Amniotic stem cell (primary cell): ENCODE data around the gene IQGAP3.
"Not testable (repeated sequence)": the region's sequence is repeated elsewhere in the genome, so short reads cannot be mapped to it uniquely, and the experiment has no call there.

Experiments used
- DNase-seq: peaks from one replicate; lab custom pipeline; 2025; lab: John Stamatoyannopoulos, UW

The IQGAP3 gene, protein sequence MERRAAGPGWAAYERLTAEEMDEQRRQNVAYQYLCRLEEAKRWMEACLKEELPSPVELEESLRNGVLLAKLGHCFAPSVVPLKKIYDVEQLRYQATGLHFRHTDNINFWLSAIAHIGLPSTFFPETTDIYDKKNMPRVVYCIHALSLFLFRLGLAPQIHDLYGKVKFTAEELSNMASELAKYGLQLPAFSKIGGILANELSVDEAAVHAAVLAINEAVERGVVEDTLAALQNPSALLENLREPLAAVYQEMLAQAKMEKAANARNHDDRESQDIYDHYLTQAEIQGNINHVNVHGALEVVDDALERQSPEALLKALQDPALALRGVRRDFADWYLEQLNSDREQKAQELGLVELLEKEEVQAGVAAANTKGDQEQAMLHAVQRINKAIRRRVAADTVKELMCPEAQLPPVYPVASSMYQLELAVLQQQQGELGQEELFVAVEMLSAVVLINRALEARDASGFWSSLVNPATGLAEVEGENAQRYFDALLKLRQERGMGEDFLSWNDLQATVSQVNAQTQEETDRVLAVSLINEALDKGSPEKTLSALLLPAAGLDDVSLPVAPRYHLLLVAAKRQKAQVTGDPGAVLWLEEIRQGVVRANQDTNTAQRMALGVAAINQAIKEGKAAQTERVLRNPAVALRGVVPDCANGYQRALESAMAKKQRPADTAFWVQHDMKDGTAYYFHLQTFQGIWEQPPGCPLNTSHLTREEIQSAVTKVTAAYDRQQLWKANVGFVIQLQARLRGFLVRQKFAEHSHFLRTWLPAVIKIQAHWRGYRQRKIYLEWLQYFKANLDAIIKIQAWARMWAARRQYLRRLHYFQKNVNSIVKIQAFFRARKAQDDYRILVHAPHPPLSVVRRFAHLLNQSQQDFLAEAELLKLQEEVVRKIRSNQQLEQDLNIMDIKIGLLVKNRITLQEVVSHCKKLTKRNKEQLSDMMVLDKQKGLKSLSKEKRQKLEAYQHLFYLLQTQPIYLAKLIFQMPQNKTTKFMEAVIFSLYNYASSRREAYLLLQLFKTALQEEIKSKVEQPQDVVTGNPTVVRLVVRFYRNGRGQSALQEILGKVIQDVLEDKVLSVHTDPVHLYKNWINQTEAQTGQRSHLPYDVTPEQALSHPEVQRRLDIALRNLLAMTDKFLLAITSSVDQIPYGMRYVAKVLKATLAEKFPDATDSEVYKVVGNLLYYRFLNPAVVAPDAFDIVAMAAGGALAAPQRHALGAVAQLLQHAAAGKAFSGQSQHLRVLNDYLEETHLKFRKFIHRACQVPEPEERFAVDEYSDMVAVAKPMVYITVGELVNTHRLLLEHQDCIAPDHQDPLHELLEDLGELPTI (N-terminal part only)

DNA sequence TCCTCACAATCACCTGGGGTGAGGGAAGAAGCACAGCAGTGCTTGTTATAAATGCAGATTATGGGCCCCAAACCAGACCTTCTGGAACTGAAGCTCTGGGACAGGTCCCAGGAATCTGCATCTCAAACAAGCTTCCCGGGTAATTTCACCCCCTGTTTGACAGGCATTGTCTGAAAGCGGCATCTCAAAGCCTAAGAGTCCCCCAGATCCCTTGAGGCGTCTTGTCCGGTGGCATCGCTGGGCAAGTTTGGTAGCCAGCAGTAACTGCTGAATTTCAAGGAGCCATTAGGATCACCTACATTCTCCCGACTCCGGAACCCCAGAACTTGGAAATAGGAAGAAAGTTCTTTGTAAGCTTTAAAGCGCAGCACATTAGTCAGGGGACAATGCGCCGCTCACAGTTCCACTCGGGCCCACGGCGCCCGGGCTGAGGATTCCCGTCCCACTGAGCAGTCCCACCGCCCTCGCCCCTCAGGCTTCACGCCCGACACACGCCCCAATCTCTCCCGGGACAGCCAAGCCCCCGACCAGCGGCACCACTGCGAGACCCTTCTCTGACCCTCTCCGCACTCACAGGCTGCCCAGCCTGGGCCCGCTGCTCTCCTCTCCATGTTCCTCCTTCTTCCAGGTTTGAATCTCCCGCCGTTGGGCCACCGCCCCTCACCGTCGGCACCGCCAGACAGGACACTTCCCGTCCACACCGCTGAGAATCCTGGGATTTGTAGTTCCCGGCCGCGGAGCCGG is at the start of gene IQGAP3:
Gene IQGAP3 (minus strand): TSS at position 647 of the 744 bp plus-strand sequence. CDS start 36 bp downstream, at position 611.
- peak; percentile 49 for DNase-seq

- DNase-seq: no peak
Measured at GRCh38 chr1:156619582-156619955, 47.2 kb upstream of the IQGAP3 start.

DNA sequence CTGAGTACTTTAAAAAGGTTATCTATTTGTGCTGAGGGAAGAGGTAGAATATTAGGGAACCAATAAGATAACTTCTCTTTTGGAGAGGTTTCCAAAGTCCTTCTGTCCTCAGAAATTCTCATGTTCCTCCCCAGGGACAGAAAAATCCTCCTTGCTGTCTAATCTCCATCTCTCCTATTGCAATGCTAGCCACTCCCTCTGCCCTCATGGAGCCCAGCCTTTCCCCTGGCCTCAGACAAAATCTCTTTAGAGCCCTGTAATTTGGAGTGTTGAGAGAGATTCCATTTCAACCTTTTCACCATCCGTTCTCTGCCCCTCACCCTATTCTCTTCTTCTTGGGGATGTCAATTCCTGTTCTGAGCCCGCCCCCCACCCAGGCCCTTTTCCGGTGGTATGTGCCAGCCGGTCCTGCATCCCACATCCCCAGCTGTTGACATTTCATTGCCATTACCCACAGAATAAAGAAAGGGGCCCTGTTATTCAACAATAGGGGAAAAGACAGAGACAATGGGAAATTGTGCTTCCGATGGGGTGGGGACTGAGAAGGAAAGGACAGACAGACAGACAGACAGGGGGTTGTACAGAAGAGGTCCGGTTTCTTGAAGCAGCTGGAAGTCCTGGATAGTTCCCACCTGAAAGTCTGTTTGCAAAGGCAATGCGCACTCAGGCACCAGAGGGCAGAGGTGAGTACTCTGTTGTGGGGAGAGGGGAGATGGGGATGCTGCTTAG is 46.7 kb upstream of the IQGAP3 start, which contains the start of gene HAPLN2:
Gene HAPLN2 (plus strand): TSS at position 563 of the 729 bp plus-strand sequence. CDS start 4,076 bp downstream, outside the sequence.
- DNase-seq: no peak

GRCh38 chr1:156616463-156616862 is 44.1 kb upstream of the IQGAP3 start:
- no peak for DNase-seq

DNA sequence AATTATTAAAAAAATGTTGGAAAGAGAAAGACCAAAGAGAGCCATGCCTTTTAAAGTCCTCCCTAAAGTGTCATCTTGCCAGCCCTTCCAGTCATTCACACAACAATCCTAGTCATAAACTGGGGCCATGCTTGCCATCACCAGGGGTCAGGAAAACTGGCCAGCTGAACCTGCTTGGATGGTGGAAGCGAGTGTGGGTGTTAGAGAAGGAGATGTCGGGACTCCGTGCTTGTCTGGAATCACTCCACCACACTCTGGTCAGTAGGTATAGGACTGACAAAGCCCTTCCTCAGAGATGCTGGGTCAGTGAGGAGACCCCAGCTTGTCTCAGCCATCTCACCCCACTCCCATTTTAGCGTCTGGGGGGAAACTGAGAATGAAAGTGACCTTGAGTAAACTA is 43.6 kb upstream of the IQGAP3 start:
- no peak for DNase-seq

DNA sequence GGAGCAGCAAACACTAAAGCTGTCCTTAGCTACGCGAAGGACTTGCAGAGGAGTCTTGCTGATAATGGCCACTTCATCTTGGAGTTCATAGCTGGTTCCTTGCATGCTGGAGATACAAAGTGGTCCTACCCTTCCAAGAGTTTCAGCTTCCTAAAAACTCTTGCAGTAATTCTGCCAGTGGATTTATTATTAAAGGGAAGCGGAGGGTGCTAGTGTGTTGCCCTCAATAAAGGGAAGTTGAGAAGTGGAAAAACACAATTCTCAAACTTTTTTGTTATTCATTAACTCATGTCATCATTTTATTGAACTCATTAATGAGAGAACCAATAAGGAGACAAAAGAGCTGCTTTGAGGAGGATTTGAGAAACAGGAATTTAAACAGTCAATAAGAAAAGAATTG is 40.3 kb upstream of the IQGAP3 start:
- no peak for DNase-seq

DNA sequence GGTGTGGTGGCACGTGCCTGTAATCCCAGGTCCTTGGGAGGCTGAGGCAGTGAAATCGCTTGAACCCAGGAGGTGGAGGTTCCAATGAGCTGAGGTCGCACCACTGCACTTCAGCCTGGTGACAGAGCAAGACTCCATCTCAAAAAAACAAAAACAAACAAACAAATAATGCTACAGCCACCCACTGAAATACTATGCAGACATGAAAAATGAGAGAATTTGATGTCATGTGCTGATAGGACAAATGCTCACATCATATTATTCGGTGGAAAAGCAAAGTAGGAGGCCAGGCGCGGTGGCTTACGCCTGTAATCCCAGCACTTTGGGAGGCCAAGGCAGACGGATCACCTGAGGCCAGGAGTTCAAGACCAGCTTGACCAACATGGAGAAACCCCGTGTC is 37.7 kb upstream of the IQGAP3 start:
- DNase-seq: not testable (repeated sequence)

GRCh38 chr1:156608981-156609380 is 36.6 kb upstream of the IQGAP3 start:
- no peak for DNase-seq

DNA sequence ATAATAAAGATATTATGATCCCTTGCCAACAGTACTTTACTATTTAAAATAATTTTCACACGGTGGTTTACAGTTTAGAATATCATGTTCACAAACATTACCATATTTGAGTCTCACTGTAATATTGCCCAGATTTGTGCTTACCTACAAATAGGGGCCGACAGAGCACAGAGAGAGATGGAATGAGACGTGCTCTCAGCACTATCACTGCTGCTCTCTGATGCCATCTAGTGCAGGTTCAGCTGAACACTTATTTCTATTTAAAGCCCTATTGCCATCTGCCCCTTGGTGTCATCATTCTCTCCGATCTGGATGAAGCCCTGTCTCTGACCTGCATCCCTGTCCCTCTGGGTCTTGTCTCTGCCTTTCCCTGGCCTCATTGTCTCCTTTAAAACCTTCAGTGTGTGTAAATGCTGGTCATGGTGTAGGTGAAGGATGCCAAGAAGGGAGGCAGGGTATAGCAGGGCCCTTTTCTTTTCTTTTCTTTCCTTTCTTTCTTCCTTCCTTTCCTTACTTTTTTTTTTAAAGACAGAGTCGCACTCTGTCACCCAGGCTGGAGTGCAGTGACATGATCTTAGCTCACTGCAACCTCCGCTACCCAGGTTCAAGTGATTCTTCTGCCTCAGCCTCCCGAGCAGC is 35.8 kb upstream of the IQGAP3 start:
- DNase-seq: peak; percentile 59

GRCh38 chr1:156607344-156607743 is 35.0 kb upstream of the IQGAP3 start:
- DNase-seq: not testable (repeated sequence)

DNA sequence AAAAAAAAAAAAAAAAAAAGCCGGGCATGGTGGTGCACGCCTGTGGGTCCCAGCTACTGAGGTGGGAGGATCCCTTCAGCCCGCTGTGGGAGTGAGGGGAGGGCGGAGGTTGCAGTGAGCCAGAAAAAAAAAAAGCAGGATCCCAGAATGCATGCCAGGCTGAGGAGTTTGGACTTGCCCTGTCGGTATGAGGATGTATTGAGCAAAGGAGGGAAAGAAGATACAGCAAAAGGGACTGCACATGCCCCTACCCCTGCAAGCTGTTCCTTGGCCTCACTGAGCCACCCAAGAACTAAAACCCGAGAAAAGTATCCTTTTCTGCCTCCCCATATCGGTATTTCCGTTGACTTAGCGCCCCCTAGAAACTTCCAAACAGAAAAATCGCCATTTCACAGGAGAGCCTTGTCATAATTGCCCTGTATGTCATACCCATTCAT is 30.2 kb upstream of the IQGAP3 start:
- DNase-seq: no peak

- DNase-seq: no peak
Measured at GRCh38 chr1:156601892-156602291, 29.5 kb upstream of the IQGAP3 start.

GRCh38 chr1:156601122-156601830 is 28.9 kb upstream of the IQGAP3 start, which contains the start of gene GPATCH4:
TSS of gene GPATCH4 (minus strand) at chr1:156601479.
- peak; percentile 91 for DNase-seq

DNA sequence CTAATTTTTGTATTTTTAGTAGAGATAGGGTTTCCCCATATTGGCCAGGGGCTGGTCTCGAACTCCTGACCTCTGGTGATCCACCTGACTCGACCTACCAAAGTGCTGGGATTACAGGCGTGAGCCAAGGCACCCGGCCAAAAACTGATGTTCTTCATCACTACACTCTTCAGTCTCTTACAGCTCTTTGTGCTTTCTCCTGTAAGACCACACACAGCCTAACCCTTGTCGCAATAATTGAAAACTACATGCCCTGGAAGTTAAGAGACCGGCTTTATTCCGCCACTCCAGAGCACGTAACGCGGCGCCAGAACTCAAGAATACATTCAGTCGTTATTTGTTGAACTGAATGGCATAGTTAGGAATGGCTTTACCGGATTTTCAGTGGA is 28.4 kb upstream of the IQGAP3 start:
- DNase-seq: no peak

GRCh38 chr1:156599811-156600210 is 27.4 kb upstream of the IQGAP3 start:
- no peak for DNase-seq

GRCh38 chr1:156598731-156599432 is 26.5 kb upstream of the IQGAP3 start:
- no peak for DNase-seq

DNA sequence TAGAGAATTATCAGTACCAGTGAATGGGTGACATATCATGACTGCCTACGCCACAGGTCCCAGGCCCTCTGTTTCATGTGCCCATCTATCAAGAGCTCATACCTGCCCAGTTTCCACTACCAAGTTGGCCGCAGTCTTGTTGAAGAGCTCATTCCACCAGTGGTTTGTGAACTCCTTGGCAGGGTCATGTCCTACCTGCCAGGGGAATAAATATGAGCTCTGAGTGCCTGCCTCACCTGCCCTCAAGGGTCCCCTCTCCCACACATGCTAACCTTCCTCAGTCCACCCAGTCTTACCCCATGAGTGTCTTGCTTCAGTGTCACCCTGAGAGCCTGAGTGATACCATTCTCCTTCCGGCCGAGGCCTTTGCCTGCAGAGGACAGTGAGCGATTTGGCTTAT is 25.8 kb upstream of the IQGAP3 start:
- DNase-seq: no peak

DNA sequence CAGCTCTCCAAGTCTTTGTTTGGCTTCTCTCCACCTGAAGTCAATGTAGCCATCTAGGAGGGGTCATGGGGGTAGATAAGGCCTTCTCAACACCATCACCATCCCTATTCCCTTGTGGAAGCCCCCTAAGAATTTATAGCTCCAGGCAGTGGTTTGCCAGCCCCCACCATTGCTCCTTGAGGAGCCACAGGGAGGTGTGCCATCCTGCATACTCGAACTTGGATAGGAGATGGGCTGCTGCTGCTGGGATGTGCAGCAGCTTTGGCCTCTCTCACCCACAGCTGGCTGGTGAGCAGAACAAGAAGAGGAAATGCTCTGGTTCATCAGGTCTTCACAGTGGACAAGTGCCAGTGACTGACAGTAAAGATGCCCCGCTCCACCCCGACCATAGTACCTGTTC is 24.1 kb upstream of the IQGAP3 start:
- DNase-seq: no peak

GRCh38 chr1:156595016-156595415 is 22.7 kb upstream of the IQGAP3 start:
- DNase-seq: no peak
